ENCODE measurements around the gene BRSK2. TPM values are rescaled to one million over a fixed set of nuclear protein-coding genes. Genes with fewer than 3 reads are reported as not detected.
"Not testable (repeated sequence)": the region's sequence is repeated elsewhere in the genome, so short reads cannot be mapped to it uniquely, and the experiment has no call there.

Gene BRSK2
- total RNA-seq, 1 donor from 2014 or later: 1.7 TPM

GRCh38 chr11:1419811-1420210 is 30.1 kb downstream of the BRSK2 start:
- H3K9me3 Mint-ChIP-seq (ENCODE audit: unreplicated experiment): no peaks in the 10 kb centered on the region
- no peak overlapping the region for H3K4me3 Mint-ChIP-seq (ENCODE audit: unreplicated experiment)
- no peak for TF ChIP-seq CTCF (IDR thresholded peaks at IDR 0.05)

GRCh38 chr11:1421291-1421690 is 31.6 kb downstream of the BRSK2 start:
- no peak for TF ChIP-seq CTCF (IDR thresholded peaks at IDR 0.05)
- Mint-ChIP-seq H3K36me3 (ENCODE audit: unreplicated experiment) (peaks cover 2% of the 10 kb centered on the region), H3K4me3 (ENCODE audit: unreplicated experiment) (no peak overlapping the region), H3K27ac (ENCODE audit: unreplicated experiment) (no peak overlapping the region), H3K27me3 (ENCODE audit: unreplicated experiment) (no peaks in the 10 kb centered on the region), H3K9me3 (ENCODE audit: unreplicated experiment) (no peaks in the 10 kb centered on the region), H3K4me1 (ENCODE audit: unreplicated experiment) (no peaks in the 10 kb centered on the region)
- no peak for DNase-seq (ENCODE audit: extremely low spot score, unreplicated experiment)

More at GRCh38 chr11:1419811-1420210, 30.1 kb downstream of the BRSK2 start:
- Mint-ChIP-seq H3K4me1 (ENCODE audit: unreplicated experiment) (no peaks in the 10 kb centered on the region), H3K27ac (ENCODE audit: unreplicated experiment) (no peak overlapping the region), H3K27me3 (ENCODE audit: unreplicated experiment) (no peaks in the 10 kb centered on the region), H3K36me3 (ENCODE audit: unreplicated experiment) (peaks cover 2% of the 10 kb centered on the region)
- DNase-seq (ENCODE audit: extremely low spot score, unreplicated experiment): no peak

GRCh38 chr11:1422481-1422880 is 32.7 kb downstream of the BRSK2 start:
- Mint-ChIP-seq H3K27ac (ENCODE audit: unreplicated experiment) (no peak overlapping the region), H3K9me3 (ENCODE audit: unreplicated experiment) (no peaks in the 10 kb centered on the region), H3K36me3 (ENCODE audit: unreplicated experiment) (peaks cover 2% of the 10 kb centered on the region), H3K4me1 (ENCODE audit: unreplicated experiment) (no peaks in the 10 kb centered on the region), H3K27me3 (ENCODE audit: unreplicated experiment) (no peaks in the 10 kb centered on the region), H3K4me3 (ENCODE audit: unreplicated experiment) (no peak overlapping the region)
- DNase-seq (ENCODE audit: extremely low spot score, unreplicated experiment): no peak
- TF ChIP-seq CTCF (IDR thresholded peaks at IDR 0.05): no peak

GRCh38 chr11:1422981-1423380 is 33.2 kb downstream of the BRSK2 start:
- no peak overlapping the region for H3K4me3 Mint-ChIP-seq (ENCODE audit: unreplicated experiment)
- no peaks in the 10 kb centered on the region for H3K9me3 Mint-ChIP-seq (ENCODE audit: unreplicated experiment)
- DNase-seq (ENCODE audit: extremely low spot score, unreplicated experiment): no peak
- no peak for TF ChIP-seq CTCF (IDR thresholded peaks at IDR 0.05)
- H3K27me3 Mint-ChIP-seq (ENCODE audit: unreplicated experiment): no peaks in the 10 kb centered on the region
- H3K27ac Mint-ChIP-seq (ENCODE audit: unreplicated experiment): no peak overlapping the region
- no peaks in the 10 kb centered on the region for H3K4me1 Mint-ChIP-seq (ENCODE audit: unreplicated experiment)
- H3K36me3 Mint-ChIP-seq (ENCODE audit: unreplicated experiment): peaks cover 2% of the 10 kb centered on the region

- H3K4me3 Mint-ChIP-seq (ENCODE audit: unreplicated experiment); DNase-seq (ENCODE audit: extremely low spot score, unreplicated experiment); H3K9me3 Mint-ChIP-seq (ENCODE audit: unreplicated experiment); H3K4me1 Mint-ChIP-seq (ENCODE audit: unreplicated experiment); H3K27me3 Mint-ChIP-seq (ENCODE audit: unreplicated experiment); H3K36me3 Mint-ChIP-seq (ENCODE audit: unreplicated experiment); H3K27ac Mint-ChIP-seq (ENCODE audit: unreplicated experiment): not testable (repeated sequence)
Observed at GRCh38 chr11:1423406-1423805, 33.7 kb downstream of the BRSK2 start.

- H3K9me3 Mint-ChIP-seq (ENCODE audit: unreplicated experiment): no peaks in the 10 kb centered on the region
- no peak for TF ChIP-seq CTCF (IDR thresholded peaks at IDR 0.05)
- DNase-seq (ENCODE audit: extremely low spot score, unreplicated experiment): no peak
- H3K36me3 Mint-ChIP-seq (ENCODE audit: unreplicated experiment): no peaks in the 10 kb centered on the region
- no peaks in the 10 kb centered on the region for H3K27me3 Mint-ChIP-seq (ENCODE audit: unreplicated experiment)
- H3K4me3 Mint-ChIP-seq (ENCODE audit: unreplicated experiment): no peak overlapping the region
- no peaks in the 10 kb centered on the region for H3K4me1 Mint-ChIP-seq (ENCODE audit: unreplicated experiment)
- H3K27ac Mint-ChIP-seq (ENCODE audit: unreplicated experiment): no peak overlapping the region
Observed at GRCh38 chr11:1425006-1425405, 35.3 kb downstream of the BRSK2 start.

Data from osteocyte (in vitro differentiated cells).